Effector memory CD8-positive, alpha-beta T cell (primary cell): ENCODE data around the gene FAM83E.
"Not testable (repeated sequence)": the region's sequence is repeated elsewhere in the genome, so short reads cannot be mapped to it uniquely, and the experiment has no call there.

Source experiments
- ATAC-seq: fragments of 150-1000 bp; cut with Tn5 transposase; replicated peaks from 2 replicates; pipeline ENCODE4 v1.10.0; 2021; ENCODE audit warnings: mild to moderate bottlenecking, moderate library complexity
- DNase-seq, 3 experiments: peaks; one replicate each; pipeline ENCODE4 v3.0.0; 2021
- H3K27ac Mint-ChIP-seq, 2 donors: one replicate each; pipeline ENCODE4 v1.8.0; 2022; ENCODE audit warnings: mild to moderate bottlenecking in 2 of 2, mixed read lengths in 2 of 2, moderate library complexity in 2 of 2
- H3K27me3 Mint-ChIP-seq, 2 donors: one replicate each; pipeline ENCODE4 v1.8.0; 2022; ENCODE audit warnings: mixed read lengths in 2 of 2
- H3K36me3 Mint-ChIP-seq: one replicate; pipeline ENCODE4 v1.8.0; 2022; ENCODE audit warnings: mild to moderate bottlenecking, moderate library complexity, mixed read lengths; ENCODE audit not compliant: insufficient read depth
- H3K4me1 Mint-ChIP-seq, 2 donors: one replicate each; pipeline ENCODE4 v1.8.0; 2022; ENCODE audit warnings: low read depth in 2 of 2, mixed read lengths in 2 of 2
- H3K4me3 Mint-ChIP-seq, 2 donors: one replicate each; pipeline ENCODE4 v1.8.0; 2022; ENCODE audit warnings: mild to moderate bottlenecking in 2 of 2, mixed read lengths in 2 of 2, moderate library complexity in 2 of 2
- H3K9me3 Mint-ChIP-seq, 2 donors: one replicate each; pipeline ENCODE4 v1.8.0; 2022; ENCODE audit warnings: mixed read lengths in 2 of 2
- total RNA-seq, 9 experiments: gene quantifications; one replicate each; lab custom pipeline; 2026; lab: John Stamatoyannopoulos, UW

The FAM83E gene
- total RNA-seq, result 0.85 to 6.4 (median 1.3) reads per million in 9 experiments

DNA sequence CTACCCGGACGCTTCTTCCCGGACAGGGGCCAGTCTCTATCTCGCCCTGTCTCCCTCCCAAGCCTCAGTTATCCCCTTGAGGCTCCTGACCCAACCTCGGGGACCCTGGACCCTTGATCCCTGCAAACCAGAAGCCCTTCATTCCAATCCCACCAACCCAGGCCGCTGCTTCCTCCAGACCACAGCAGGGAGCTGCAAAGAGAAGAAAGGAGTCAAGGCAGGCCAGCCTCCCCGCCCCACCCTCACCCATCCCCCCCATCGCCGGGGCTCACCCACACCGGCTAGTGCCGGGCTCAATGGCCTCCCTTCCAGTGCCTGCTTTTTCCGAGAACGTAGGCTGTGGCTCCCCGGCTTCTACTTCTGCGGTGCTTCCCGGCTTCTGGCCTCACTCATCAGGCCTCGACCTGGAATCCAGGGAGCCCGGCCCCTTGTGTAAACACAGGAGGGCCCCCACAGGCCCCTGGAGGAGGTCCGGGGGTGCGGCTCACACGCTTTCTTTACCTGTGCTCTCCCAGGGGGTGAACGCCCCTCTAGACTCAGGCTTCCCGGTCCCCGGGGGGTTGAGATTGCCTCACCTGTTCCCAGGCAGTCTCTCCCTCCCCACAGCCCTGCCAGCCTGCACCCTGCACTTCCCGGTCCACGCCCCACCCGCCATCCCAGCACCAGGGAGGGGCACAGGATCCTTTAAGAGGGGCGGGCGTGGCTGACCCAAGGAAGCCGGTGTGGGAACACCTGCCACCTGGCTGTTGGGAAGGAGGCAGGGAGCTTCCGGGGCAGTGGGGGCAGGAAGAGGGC is at the start of gene FAM83E:
FAM83E (minus strand) TSS at position 641 of the 795 bp plus-strand sequence. CDS start 1,704 bp downstream, outside the sequence.
- Mint-ChIP-seq H3K4me3 (peak within 1 kb of the TSS in 1 of 2 donors; percentile 97), H3K36me3 (peaks cover 59% of the 10 kb centered on the region), H3K27ac (peak within 1 kb of the TSS; percentile 50 to 80), H3K27me3 (no peaks in the 10 kb centered on the region), H3K4me1 (peaks cover 34 to 36% of the 10 kb centered on the region in 2 donors), H3K9me3 (no peaks in the 10 kb centered on the region)
- DNase-seq (no peak), ATAC-seq (no peak)

DNA sequence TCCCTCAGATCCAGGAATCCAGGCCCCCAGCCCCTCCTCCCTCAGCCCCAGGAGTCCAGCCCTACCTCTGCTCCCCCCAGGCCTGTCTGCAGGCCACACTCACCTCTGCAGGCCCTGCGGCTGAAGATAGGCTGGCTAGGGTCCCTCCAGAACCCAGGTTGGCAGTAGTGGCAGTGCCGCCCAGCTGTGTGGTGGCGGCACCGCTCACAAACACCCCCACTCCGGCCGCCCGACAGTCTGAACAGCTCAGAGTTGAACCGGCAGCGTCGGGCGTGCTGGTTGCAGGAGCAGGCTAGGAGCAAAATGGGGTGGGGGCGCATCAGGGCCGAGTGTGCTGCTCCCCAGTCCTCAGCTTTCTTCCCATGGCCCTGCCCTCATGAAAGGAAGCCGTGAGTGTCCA is 49.6 kb upstream of the FAM83E start:
- ATAC-seq, result no peak
- no peaks in the 10 kb centered on the region for H3K27me3 Mint-ChIP-seq

DNA sequence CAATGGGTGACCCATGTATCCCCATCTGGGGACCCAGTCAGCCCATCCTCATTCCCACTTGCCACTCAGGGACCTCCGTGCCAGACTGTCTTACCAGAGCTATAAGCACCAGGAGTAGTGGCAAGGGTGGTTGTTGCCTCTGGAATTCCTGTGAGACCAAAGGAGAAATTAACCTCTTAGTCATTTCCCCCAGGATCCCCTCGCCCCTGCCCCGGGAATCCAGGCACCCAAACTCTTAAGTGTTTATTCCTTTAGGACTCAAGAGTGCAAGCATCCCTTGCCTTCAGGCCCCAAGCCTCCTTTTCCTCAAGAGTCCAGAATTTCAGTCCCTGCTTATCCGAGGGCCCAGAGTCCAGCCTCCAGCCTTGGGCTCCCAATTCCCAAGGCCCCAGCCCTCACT is 48.8 kb upstream of the FAM83E start:
- no peak overlapping the region for H3K4me3 Mint-ChIP-seq
- no peak for DNase-seq
- H3K27ac Mint-ChIP-seq, result no peak overlapping the region
- no peak for ATAC-seq
- H3K9me3 Mint-ChIP-seq, result no peaks in the 10 kb centered on the region
- H3K27me3 Mint-ChIP-seq, result no peaks in the 10 kb centered on the region
- H3K4me1 Mint-ChIP-seq, result peaks cover 6 to 7% of the 10 kb centered on the region in 2 donors
- H3K36me3 Mint-ChIP-seq, result peaks cover 8% of the 10 kb centered on the region

More for the DNA sequence above, 49.6 kb upstream of the FAM83E start:
- Mint-ChIP-seq H3K27ac (no peak overlapping the region), H3K4me3 (no peak overlapping the region), H3K9me3 (peaks cover 0 to 1% of the 10 kb centered on the region in 2 donors), H3K4me1 (peaks cover 6 to 7% of the 10 kb centered on the region in 2 donors), H3K36me3 (peaks cover 13% of the 10 kb centered on the region)
- DNase-seq, result no peak

DNA sequence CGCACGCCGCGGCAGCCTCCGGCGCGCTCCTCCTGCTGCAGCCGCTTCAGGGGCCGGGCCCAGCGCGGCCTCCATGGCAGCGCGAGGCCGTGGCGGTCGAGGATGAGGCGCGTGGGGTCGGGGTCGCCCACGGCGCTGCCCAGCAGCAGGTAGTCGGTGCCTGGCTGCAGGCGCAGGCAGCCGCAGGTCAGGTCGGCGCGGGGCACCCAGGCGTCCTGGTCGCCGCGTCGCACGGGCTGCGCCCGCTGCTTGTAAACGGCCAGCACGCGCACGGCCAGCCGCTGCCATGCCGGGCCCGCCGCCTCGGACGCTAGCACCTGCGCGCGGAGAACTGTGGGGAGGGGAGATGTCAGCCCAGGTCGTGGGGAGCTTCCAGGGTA is 46.8 kb upstream of the FAM83E start:
- DNase-seq (no peak), ATAC-seq (no peak)
- no peak overlapping the region for H3K4me3 Mint-ChIP-seq
- no peaks in the 10 kb centered on the region for H3K9me3 Mint-ChIP-seq
- peaks cover 6 to 7% of the 10 kb centered on the region in 2 donors for H3K4me1 Mint-ChIP-seq
- H3K27ac Mint-ChIP-seq, result no peak overlapping the region
- H3K27me3 Mint-ChIP-seq, result peaks cover 0 to 4% of the 10 kb centered on the region in 2 donors
- peaks cover 4% of the 10 kb centered on the region for H3K36me3 Mint-ChIP-seq

DNA sequence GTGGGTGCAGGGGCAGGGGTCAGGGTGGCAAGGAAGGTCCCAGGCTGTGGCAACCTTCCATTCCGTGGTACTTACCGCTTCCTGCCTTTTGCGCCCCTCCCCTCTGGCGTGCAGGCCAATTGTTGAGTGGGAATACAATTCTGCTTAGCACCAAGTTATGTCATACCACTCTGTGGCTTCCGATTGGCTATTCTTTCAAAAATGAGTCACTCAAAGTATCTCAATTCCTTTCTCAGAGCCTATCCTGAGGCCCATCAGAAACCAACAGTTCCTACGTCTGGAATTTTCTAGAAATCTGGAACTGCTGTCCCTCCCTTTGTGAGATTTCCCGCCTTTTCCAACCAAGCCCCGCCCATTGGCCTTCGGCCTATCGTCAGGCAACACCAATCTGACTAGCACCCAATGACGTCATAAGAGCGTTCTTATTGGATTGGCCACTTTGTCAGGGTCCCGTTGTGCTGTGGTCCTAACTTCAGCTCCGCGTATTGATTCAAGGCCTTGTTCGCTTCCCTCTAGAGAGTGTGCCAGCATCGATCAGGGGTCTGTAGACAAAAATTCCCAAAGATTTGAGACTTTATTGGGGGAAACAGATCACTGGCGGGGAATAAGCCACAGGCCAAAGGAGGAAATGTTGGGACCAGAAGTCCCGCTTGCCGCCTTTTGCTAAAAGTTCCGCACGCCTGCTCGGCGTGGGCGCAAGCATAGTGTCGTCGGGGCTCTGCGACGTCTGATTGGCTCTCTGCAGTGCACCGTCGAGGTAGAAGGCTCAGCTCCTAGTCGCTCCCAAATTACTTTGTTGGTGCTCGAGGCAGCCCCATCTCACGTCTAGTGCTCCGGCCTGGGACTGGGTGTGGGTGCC is 46.2 kb upstream of the FAM83E start:
- Mint-ChIP-seq H3K27ac (peak overlapping the region; percentile 84 to 96), H3K36me3 (peaks cover 4% of the 10 kb centered on the region)
- ATAC-seq, result peak; percentile 91

DNA sequence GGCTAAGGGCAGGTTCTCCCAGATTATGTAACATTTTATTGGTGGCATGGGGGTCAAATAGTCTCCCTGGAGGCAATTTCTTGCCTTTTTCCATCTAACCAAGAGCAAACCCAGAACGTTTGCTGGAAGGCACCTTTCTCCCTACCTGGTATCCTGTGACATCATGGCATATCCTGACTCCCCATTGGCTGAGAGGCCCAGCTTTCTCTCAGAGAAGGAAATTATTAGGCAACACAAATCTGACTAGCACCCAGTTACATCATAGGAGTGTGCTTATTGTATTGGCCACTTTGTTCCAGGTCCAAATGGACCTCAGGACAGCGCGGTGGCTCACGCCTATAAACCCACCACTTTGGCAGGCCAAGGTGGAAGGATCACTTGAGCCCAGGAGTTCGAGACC is 44.9 kb upstream of the FAM83E start:
- no peak for DNase-seq
- Mint-ChIP-seq H3K27ac (no peak overlapping the region), H3K4me1 (peaks cover 6 to 7% of the 10 kb centered on the region in 2 donors)

More for the DNA sequence above, 46.2 kb upstream of the FAM83E start:
- peak; percentile 73 to 82 (median 77) for DNase-seq
- Mint-ChIP-seq H3K4me1 (peaks cover 6 to 7% of the 10 kb centered on the region in 2 donors), H3K4me3 (peak overlapping the region; percentile 69 to 79), H3K27me3 (peaks cover 0 to 4% of the 10 kb centered on the region in 2 donors), H3K9me3 (no peaks in the 10 kb centered on the region)

DNA sequence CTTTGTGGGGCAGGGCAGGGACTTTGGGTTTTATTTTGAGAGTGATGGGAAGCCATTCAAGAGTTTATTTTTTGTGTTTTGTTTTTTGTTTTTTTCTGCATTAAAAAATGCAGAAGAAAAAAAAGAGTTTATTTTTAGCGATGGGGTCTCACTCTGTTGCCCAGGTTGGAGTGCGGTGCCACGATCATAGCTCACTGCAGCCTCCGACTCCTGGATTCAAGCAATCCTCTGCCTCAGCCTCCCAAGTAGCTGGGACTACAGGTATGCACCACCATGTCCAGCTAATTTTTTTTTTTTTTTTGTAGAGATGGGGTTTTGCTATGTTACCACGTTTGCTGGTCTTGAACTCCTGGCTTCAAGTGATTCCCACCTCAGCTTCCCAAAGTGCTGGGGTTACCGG is 43.6 kb upstream of the FAM83E start:
- ATAC-seq, result no peak
- H3K4me3 Mint-ChIP-seq, result no peak overlapping the region

More for the DNA sequence above, 44.9 kb upstream of the FAM83E start:
- Mint-ChIP-seq H3K36me3 (peaks cover 4% of the 10 kb centered on the region), H3K4me3 (no peak overlapping the region), H3K27me3 (peaks cover 0 to 4% of the 10 kb centered on the region in 2 donors), H3K9me3 (no peaks in the 10 kb centered on the region)
- ATAC-seq, result no peak

DNA sequence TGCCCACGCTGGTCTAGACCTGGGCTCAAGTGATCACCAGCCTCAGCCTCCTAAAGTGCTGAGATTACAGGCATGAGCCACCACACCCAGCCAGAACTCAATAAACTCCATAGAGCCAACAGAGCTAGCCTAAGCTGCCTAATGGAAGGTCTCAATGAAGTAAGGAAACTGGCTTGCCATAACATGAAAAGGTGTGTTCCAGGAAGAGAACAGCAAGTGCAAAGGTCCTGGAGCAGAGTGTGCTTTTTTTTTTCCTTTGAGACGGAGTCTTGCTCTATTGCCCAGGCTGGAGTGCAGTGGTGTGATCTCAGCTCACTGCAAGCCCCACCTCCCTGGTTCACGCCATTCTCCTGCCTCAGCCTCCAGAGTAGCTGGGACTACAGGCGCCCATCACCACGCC is 43.0 kb upstream of the FAM83E start:
- not testable (repeated sequence) for H3K36me3 Mint-ChIP-seq, DNase-seq, H3K4me3 Mint-ChIP-seq, H3K27ac Mint-ChIP-seq, H3K27me3 Mint-ChIP-seq, H3K4me1 Mint-ChIP-seq, H3K9me3 Mint-ChIP-seq, ATAC-seq

More for the DNA sequence above, 43.6 kb upstream of the FAM83E start:
- peaks cover 0 to 4% of the 10 kb centered on the region in 2 donors for H3K27me3 Mint-ChIP-seq
- H3K27ac Mint-ChIP-seq, result no peak overlapping the region
- no peak for DNase-seq
- peaks cover 6 to 7% of the 10 kb centered on the region in 2 donors for H3K4me1 Mint-ChIP-seq
- no peaks in the 10 kb centered on the region for H3K9me3 Mint-ChIP-seq
- H3K36me3 Mint-ChIP-seq, result peaks cover 4% of the 10 kb centered on the region

DNA sequence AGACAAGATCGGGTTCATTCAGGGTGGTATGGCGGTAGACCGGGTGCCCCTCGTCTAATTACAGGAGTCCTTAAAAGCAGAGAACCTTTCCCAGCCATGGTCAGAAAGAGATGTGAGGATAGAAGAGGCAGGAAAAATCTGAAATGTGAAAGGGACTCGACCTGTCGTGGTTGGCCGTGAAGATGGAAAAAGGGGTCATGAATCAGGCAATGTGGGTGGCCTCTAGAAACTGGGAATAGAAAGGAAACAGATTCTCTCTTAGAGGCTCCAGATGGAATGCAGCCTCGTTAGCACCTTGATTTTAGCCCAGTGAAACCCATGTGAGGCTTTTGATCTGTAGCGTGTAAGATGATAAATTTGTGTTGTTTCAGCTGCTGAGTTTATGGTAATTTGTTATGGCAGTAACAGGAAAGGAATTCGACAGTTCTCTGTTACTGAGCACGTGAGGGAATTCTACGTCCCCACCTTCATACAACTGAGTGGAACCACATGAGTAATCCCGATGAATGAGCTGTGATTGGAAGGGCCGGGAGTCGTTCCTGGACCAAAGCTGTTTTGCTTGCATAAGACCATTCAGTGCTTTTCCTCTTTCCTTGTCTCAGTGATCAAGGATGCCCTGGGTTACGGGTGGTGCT is 42.1 kb upstream of the FAM83E start:
- ATAC-seq, result no peak
- H3K36me3 Mint-ChIP-seq, result peaks cover 4% of the 10 kb centered on the region
- H3K4me3 Mint-ChIP-seq, result no peak overlapping the region
- peaks cover 6 to 7% of the 10 kb centered on the region in 2 donors for H3K4me1 Mint-ChIP-seq
- no peak overlapping the region for H3K27ac Mint-ChIP-seq
- DNase-seq, result no peak
- peaks cover 0 to 4% of the 10 kb centered on the region in 2 donors for H3K27me3 Mint-ChIP-seq
- H3K9me3 Mint-ChIP-seq, result no peaks in the 10 kb centered on the region

DNA sequence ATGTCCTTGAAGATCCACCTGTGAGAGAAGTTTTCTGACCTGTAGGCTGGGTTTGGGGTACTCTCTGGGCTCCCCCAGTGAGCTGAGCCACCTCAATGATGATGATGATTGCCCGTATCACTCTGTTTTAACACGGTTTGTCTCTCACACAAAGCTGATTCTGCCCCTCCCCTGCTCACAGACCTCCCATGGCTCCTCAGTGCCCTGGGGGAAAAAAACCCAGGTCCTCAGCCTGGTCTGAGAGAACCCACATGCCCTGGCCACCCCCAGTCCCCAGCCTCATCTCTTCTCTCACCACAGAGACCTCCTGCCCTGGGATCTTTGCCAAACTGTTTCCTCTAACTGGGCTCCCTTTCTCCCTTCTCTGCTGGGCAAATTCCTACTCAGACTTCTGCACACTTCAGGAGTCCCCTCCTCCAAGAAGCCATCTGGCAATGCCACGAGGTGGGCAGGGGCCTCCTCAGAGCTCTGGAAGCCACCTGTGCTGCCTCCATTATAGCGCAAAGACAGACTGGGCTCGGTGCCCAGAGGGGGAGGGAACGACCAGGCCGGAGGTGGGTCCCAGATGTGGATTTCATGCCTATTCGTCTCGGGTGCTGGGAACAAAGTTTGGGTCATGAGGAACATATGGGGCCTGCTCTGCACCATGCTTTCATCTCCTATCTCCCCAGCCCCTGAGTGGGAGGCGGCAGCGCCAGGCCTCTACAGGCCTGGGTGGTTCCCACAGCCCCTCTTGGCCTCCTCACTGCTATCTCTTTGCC is 39.6 kb upstream of the FAM83E start:
- DNase-seq (no peak), ATAC-seq (no peak)
- Mint-ChIP-seq H3K4me1 (peaks cover 3 to 5% of the 10 kb centered on the region in 2 donors), H3K9me3 (no peaks in the 10 kb centered on the region), H3K4me3 (no peak overlapping the region), H3K27me3 (peaks cover 0 to 4% of the 10 kb centered on the region in 2 donors), H3K27ac (no peak overlapping the region), H3K36me3 (peaks cover 2% of the 10 kb centered on the region)

DNA sequence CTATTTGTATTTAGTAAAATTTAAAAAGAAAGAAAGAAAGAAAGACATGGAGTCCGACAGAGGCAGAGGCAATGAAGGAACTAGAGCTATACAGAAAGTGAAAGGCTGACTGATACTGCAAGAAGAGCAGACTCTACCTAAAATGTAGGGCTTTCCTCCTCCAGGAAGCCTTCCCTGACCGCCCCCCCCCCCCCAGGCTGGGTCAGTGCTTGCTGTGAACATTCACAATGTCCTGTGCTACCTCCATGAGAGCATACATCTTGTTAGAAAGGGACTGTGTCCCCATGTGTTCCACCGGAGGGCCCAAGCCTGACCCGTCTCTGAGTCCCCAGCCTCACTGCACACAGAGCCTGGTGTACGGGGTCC is 36.8 kb upstream of the FAM83E start:
- peak overlapping the region; percentile 71 to 86 for H3K27ac Mint-ChIP-seq
- DNase-seq, result no peak
- no peak for ATAC-seq
- peaks cover 18 to 21% of the 10 kb centered on the region in 2 donors for H3K4me1 Mint-ChIP-seq
- no peak overlapping the region for H3K4me3 Mint-ChIP-seq
- H3K36me3 Mint-ChIP-seq, result peaks cover 7% of the 10 kb centered on the region
- no peaks in the 10 kb centered on the region for H3K9me3 Mint-ChIP-seq
- H3K27me3 Mint-ChIP-seq, result no peaks in the 10 kb centered on the region

DNA sequence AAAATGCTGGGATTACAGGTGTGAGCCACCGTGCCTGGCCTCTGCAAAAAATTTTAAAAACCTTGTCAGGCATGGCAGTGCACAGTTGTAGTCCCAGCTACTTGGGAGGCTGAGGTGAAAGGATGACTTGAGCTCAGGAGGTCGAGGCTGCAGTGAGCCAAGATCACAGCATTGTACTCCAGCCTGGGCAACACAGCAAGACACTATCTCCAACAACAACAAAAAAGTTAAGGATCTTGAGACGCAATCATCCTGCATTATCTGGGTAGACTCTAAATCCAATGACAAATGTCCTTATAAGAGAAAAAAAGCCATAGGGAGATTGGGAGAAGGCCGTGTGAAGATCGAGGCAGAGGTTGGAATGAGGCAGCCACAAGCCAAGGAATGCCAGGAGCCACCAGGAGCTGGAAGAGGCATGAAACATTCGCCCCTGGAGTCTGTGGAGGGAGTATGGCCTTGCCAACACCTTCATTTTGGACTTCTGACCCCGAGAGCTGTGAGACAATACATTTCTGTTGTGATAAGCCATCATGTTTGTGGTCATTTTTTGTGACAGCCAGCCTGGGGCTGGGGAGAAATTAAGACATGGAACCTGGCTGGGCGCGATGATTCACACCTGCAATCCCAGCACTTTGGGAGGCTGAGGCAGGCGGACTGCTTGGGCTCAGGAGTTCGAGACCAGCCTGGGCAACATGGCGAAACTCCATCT is 36.3 kb upstream of the FAM83E start:
- peak overlapping the region; percentile 71 to 86 for H3K27ac Mint-ChIP-seq
- peaks cover 18 to 23% of the 10 kb centered on the region in 2 donors for H3K4me1 Mint-ChIP-seq
- peaks cover 7% of the 10 kb centered on the region for H3K36me3 Mint-ChIP-seq
- H3K9me3 Mint-ChIP-seq, result no peaks in the 10 kb centered on the region
- H3K4me3 Mint-ChIP-seq, result no peak overlapping the region
- no peaks in the 10 kb centered on the region for H3K27me3 Mint-ChIP-seq
- ATAC-seq (no peak), DNase-seq (no peak)
